SK-N-SH treated with all-trans-retinoic acid at 6 μM for 48 hours (cell line): Measurements from ENCODE around the gene C1orf159.
"Not testable (repeated sequence)": the region's sequence is repeated elsewhere in the genome, so short reads cannot be mapped to it uniquely, and the experiment has no call there.

Experiments used
- ATAC-seq: fragments of 200-7000 bp; cut with Tn5 transposase; 3 replicates; pipeline ENCODE4 v1.9.1; 2020; ENCODE audit warnings: mild to moderate bottlenecking, moderate library complexity
- ARNTL ChIP-seq: fragments of 450-650 bp; formaldehyde crosslinking; IDR thresholded peaks from 2 replicates; pipeline ENCODE4 v1.5.0; 2020; ENCODE audit warnings: low read depth, mild to moderate bottlenecking, moderate library complexity, borderline replicate concordance
- BACH2 ChIP-seq: fragments of 250-450 bp; sonication (Bioruptor Pico); IDR thresholded peaks from 2 replicates; pipeline ENCODE4 v1.9.0; 2021; ENCODE audit warnings: mild to moderate bottlenecking, borderline replicate concordance
- CREB5 ChIP-seq: fragments of 250-450 bp; sonication (Bioruptor Pico); IDR thresholded peaks from 2 replicates; pipeline ENCODE4 v1.5.1; 2020; ENCODE audit warnings: low read depth, mild to moderate bottlenecking, moderate library complexity
- CSDC2 ChIP-seq: fragments of 250-450 bp; sonication (Bioruptor Pico); IDR thresholded peaks from 2 replicates; pipeline ENCODE4 v1.5.0; 2020; ENCODE audit warnings: mild to moderate bottlenecking, moderate library complexity
- CSRNP3 ChIP-seq: fragments of 250-450 bp; sonication (Bioruptor Pico); IDR thresholded peaks from 2 replicates; pipeline ENCODE4 v1.5.1; 2021; ENCODE audit warnings: mild to moderate bottlenecking, moderate library complexity
- GLIS3 ChIP-seq: fragments of 250-450 bp; sonication (Bioruptor Pico); IDR thresholded peaks from 2 replicates; pipeline ENCODE4 v1.5.0; 2020; ENCODE audit warnings: mild to moderate bottlenecking, moderate library complexity
- ISL1 ChIP-seq: fragments of 250-450 bp; sonication (Bioruptor Pico); IDR thresholded peaks from 2 replicates; pipeline ENCODE4 v2.1.2; 2022; ENCODE audit warnings: mild to moderate bottlenecking, moderate library complexity
- OSR1 ChIP-seq: fragments of 250-450 bp; sonication (Bioruptor Pico); IDR thresholded peaks from 2 replicates; pipeline ENCODE4 v1.8.0; 2022; ENCODE audit warnings: moderate library complexity, mild to moderate bottlenecking, inconsistent platforms
- PPARA ChIP-seq: fragments of 250-450 bp; sonication (Bioruptor Pico); IDR thresholded peaks from 2 replicates; pipeline ENCODE4 v1.5.0; 2020; ENCODE audit warnings: mild to moderate bottlenecking, borderline replicate concordance
- RARB ChIP-seq: fragments of 250-450 bp; sonication (Bioruptor Pico); IDR thresholded peaks from 2 replicates; pipeline ENCODE4 v1.8.0; 2021; ENCODE audit warnings: mild to moderate bottlenecking, moderate library complexity
- SNAI2 ChIP-seq: fragments of 250-450 bp; sonication (Bioruptor Pico); IDR thresholded peaks from 2 replicates; pipeline ENCODE4 v1.5.0; 2020; ENCODE audit warnings: mild to moderate bottlenecking, moderate library complexity
- TCF4 ChIP-seq: fragments of 250-450 bp; sonication (Bioruptor Pico); IDR thresholded peaks from 2 replicates; pipeline ENCODE4 v1.8.0; 2021; ENCODE audit warnings: mild to moderate bottlenecking, moderate library complexity, borderline replicate concordance
- TOX ChIP-seq: fragments of 250-450 bp; sonication (Bioruptor Pico); IDR thresholded peaks from 2 replicates; pipeline ENCODE4 v1.8.0; 2021; ENCODE audit warnings: mild to moderate bottlenecking, moderate library complexity, borderline replicate concordance
- ZC3H10 ChIP-seq: fragments of 250-450 bp; sonication (Bioruptor Pico); IDR thresholded peaks from 2 replicates; pipeline ENCODE4 v1.5.1; 2021; ENCODE audit warnings: mild to moderate bottlenecking, moderate library complexity
- ZFP3 ChIP-seq: fragments of 250-450 bp; sonication (Bioruptor Pico); IDR thresholded peaks from 2 replicates; pipeline ENCODE4 v1.5.0; 2020; ENCODE audit warnings: mild to moderate bottlenecking, moderate library complexity
- ZNF565 ChIP-seq: fragments of 450-650 bp; formaldehyde crosslinking; conservative IDR thresholded peaks from 2 replicates; pipeline ENCODE4 v1.5.0; 2020; ENCODE audit warnings: low read depth, mild to moderate bottlenecking, moderate library complexity
- ZNF70 ChIP-seq: fragments of 450-650 bp; formaldehyde crosslinking; IDR thresholded peaks from 2 replicates; pipeline ENCODE4 v1.5.0; 2020; ENCODE audit warnings: mild to moderate bottlenecking, moderate library complexity
- ZNF8 ChIP-seq: fragments of 450-650 bp; formaldehyde crosslinking; IDR thresholded peaks from 2 replicates; pipeline ENCODE4 v1.5.0; 2020; ENCODE audit warnings: mild to moderate bottlenecking, moderate library complexity
- TF ChIP-seq, protein P1 (sequence below): fragments of 250-450 bp; sonication (Bioruptor Pico); IDR thresholded peaks from 2 replicates; pipeline ENCODE4 v1.5.0; 2020; ENCODE audit warnings: mild to moderate bottlenecking, moderate library complexity
- TF ChIP-seq, protein P2 (sequence below): fragments of 250-450 bp; sonication (Bioruptor Pico); IDR thresholded peaks from 2 replicates; pipeline ENCODE4 v1.8.0; 2021; ENCODE audit warnings: low read depth, mild to moderate bottlenecking, moderate library complexity, borderline replicate concordance

C1orf159 gene

GRCh38 chr1:1067284-1067859 is 48.5 kb downstream of the C1orf159 start:
- TF ChIP-seq CREB5 (CRISPR knock-in tag) (no peak), CSDC2 (CRISPR knock-in tag) (no peak), ISL1 (CRISPR knock-in tag) (no peak), GLIS3 (CRISPR knock-in tag) (no peak), ZNF565 (CRISPR knock-in tag) (no peak), ARNTL (no peak), RARB (CRISPR knock-in tag) (no peak), ZFP3 (CRISPR knock-in tag) (no peak), CSRNP3 (CRISPR knock-in tag) (no peak), TOX (CRISPR knock-in tag) (no peak), ZNF70 (CRISPR knock-in tag) (no peak), ZNF8 (no peak), BACH2 (no peak), SNAI2 (CRISPR knock-in tag) (no peak), ZC3H10 (no peak), OSR1 (CRISPR knock-in tag) (no peak), TCF4 (CRISPR knock-in tag) (no peak), PPARA (no peak)
- TF ChIP-seq, protein P1, sequence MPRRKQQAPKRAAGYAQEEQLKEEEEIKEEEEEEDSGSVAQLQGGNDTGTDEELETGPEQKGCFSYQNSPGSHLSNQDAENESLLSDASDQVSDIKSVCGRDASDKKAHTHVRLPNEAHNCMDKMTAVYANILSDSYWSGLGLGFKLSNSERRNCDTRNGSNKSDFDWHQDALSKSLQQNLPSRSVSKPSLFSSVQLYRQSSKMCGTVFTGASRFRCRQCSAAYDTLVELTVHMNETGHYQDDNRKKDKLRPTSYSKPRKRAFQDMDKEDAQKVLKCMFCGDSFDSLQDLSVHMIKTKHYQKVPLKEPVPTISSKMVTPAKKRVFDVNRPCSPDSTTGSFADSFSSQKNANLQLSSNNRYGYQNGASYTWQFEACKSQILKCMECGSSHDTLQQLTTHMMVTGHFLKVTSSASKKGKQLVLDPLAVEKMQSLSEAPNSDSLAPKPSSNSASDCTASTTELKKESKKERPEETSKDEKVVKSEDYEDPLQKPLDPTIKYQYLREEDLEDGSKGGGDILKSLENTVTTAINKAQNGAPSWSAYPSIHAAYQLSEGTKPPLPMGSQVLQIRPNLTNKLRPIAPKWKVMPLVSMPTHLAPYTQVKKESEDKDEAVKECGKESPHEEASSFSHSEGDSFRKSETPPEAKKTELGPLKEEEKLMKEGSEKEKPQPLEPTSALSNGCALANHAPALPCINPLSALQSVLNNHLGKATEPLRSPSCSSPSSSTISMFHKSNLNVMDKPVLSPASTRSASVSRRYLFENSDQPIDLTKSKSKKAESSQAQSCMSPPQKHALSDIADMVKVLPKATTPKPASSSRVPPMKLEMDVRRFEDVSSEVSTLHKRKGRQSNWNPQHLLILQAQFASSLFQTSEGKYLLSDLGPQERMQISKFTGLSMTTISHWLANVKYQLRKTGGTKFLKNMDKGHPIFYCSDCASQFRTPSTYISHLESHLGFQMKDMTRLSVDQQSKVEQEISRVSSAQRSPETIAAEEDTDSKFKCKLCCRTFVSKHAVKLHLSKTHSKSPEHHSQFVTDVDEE, result no peak
- TF ChIP-seq, protein P2, sequence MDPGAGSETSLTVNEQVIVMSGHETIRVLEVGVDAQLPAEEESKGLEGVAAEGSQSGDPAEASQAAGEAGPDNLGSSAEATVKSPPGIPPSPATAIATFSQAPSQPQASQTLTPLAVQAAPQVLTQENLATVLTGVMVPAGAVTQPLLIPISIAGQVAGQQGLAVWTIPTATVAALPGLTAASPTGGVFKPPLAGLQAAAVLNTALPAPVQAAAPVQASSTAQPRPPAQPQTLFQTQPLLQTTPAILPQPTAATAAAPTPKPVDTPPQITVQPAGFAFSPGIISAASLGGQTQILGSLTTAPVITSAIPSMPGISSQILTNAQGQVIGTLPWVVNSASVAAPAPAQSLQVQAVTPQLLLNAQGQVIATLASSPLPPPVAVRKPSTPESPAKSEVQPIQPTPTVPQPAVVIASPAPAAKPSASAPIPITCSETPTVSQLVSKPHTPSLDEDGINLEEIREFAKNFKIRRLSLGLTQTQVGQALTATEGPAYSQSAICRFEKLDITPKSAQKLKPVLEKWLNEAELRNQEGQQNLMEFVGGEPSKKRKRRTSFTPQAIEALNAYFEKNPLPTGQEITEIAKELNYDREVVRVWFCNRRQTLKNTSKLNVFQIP (CRISPR knock-in tag), result no peak
- no peak for ATAC-seq

- TF ChIP-seq TCF4 (CRISPR knock-in tag) (no peak), GLIS3 (CRISPR knock-in tag) (no peak), PPARA (no peak), BACH2 (no peak), CSRNP3 (CRISPR knock-in tag) (no peak)
- TF ChIP-seq, all 23 proteins: peak for 0
- ATAC-seq, result no peak
Measured at GRCh38 chr1:1066403-1067283, 49.2 kb downstream of the C1orf159 start.

DNA sequence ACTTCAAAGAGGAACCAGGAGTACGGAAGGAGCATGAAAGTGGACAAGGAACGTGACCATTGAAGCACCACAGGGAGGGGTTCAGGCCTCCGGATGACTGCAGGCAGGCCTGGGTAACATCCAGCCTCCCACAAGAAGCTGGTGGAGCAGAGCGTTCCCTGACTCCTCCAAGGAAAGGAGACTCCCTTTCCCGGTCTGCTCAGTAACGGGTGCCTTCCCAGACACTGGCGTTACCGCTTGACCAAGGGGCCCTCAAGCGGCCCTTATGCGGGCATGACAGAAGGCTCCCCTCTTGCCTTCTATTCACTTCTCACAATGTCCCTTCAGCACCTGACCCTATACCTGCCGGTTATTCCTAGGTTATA is 50.0 kb downstream of the C1orf159 start:
- not testable (repeated sequence) for ATAC-seq
